HUES48 (cell line): Measurements from ENCODE around the gene C4orf50.

Source experiments
- H3K27ac ChIP-seq: one replicate; pipeline ENCODE4 v1.7.0; 2013; ENCODE audit warnings: low read depth, low read length, inconsistent platforms
- H3K27me3 ChIP-seq: 2 replicates; pipeline ENCODE4 v1.6.1; 2013; ENCODE audit warnings: mild to moderate bottlenecking, low read length; ENCODE audit not compliant: control insufficient read depth, insufficient read depth
- H3K36me3 ChIP-seq: 2 replicates; pipeline ENCODE4 v1.6.1; 2013; ENCODE audit warnings: low read length; ENCODE audit not compliant: control insufficient read depth, insufficient read depth
- H3K4me1 ChIP-seq: 2 replicates; pipeline ENCODE4 v1.6.1; 2013; ENCODE audit warnings: mild to moderate bottlenecking, low read length; ENCODE audit not compliant: control insufficient read depth, insufficient read depth
- H3K4me3 ChIP-seq: 2 replicates; pipeline ENCODE4 v1.5.1; 2013; ENCODE audit warnings: mild to moderate bottlenecking, low read depth, low read length
- H3K9ac ChIP-seq: 2 replicates; pipeline ENCODE4 v1.6.1; 2013; ENCODE audit warnings: mild to moderate bottlenecking, low read depth, low read length, moderate library complexity
- H3K9me3 ChIP-seq: 2 replicates; pipeline ENCODE4 v1.6.1; 2013; ENCODE audit warnings: low read length; ENCODE audit not compliant: control insufficient read depth, insufficient read depth

C4orf50 gene

DNA sequence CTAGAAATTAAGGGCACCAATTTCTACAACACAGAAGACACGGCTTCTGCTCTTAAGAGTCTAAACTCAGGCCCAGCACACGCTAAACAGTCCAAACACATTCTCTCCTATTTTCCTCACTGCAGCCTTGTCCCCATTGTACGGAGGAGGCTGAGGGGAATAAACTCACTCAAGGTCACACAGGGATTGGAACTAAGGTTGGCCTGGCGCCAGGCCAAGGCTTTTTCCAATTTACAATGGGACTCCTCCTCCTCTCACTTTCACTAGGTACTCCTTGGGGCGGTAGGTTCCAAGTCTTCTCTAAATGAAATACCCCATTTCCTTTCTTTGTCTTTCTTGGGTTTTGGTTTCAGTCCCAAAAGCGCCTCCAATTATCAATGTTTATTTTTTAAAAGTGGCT lies 76.6 kb downstream of the C4orf50 start:
- peaks cover 7% of the 10 kb centered on the region; the same call in 1 of the 2 replicates for H3K4me1 ChIP-seq
- no peak overlapping the region for H3K4me3 ChIP-seq
- no peak overlapping the region for H3K9ac ChIP-seq
- no peaks in the 10 kb centered on the region for H3K36me3 ChIP-seq
- no peak overlapping the region for H3K27ac ChIP-seq
- no peaks in the 10 kb centered on the region; the same call in 1 of the 2 replicates for H3K27me3 ChIP-seq
- H3K9me3 ChIP-seq = 0 out of 2 replicates have a peak, but pooled peaks cover 2% of the 10 kb centered on the region

DNA sequence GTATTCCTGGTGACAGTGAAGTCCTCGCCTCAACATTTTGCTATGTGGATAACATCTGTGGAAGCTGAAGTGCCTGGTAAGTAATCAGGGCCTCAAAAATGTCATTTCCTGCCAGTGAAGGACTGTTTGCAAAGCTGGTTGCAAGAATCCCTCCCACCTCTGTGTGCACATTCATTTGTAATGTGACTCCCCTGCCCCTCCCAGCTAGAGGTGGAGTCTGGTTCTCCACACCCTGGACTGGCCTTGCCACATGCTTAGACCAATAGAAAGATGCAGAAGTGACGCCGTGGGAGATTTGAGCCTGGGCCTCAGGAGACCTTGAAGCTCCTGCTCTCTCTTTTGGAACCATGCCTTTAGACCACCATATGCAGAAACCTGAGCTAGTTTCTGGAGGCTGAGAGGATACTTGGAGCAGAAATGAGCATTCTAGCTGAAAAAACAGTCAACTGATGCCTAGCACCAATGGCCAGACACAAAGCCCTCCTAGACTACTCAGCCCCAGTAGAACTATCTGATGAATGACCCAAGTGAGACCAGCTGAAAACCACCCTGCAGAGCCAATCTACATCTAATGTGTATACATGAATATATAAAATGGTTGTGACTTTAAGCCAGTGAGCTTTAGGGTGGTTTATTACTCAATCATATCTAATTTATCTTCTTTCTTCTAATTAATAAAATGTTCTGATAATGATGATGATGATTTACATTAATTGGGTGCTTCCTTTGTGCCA lies 77.6 kb downstream of the C4orf50 start:
- H3K4me3 ChIP-seq = no peak overlapping the region
- H3K27ac ChIP-seq = no peak overlapping the region
- H3K9me3 ChIP-seq = no peaks in the 10 kb centered on the region
- H3K27me3 ChIP-seq = no peaks in the 10 kb centered on the region; the same call in 1 of the 2 replicates
- H3K4me1 ChIP-seq = peaks cover 7% of the 10 kb centered on the region; the same call in 1 of the 2 replicates
- no peaks in the 10 kb centered on the region for H3K36me3 ChIP-seq
- no peak overlapping the region for H3K9ac ChIP-seq

GRCh38 chr4:5933996-5934831 lies 84.0 kb downstream of the C4orf50 start:
- H3K9me3 ChIP-seq = no peaks in the 10 kb centered on the region
- no peaks in the 10 kb centered on the region; the same call in 1 of the 2 replicates for H3K27me3 ChIP-seq
- no peaks in the 10 kb centered on the region for H3K36me3 ChIP-seq
- no peak overlapping the region for H3K27ac ChIP-seq
- H3K4me3 ChIP-seq = no peak overlapping the region
- peaks cover 7% of the 10 kb centered on the region for H3K4me1 ChIP-seq
- no peak overlapping the region for H3K9ac ChIP-seq

DNA sequence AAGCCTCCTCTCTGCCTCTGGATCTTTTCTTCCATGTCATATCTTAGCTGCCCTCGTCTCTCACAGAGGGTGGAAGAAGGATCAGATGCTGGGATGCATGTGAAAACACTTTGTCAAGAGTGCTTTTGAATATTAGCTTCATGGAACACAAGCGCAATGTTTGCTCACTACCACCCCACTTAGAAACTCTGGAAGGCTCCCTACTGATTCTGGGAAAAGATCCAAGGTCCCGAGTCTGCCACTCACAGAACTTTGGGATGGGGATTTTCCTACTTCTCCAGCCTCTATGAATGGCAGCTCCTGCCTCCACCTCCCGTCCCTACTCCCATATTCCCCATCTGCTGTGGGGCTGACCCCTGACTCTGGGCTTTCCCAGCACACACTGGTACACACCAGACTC lies 85.1 kb downstream of the C4orf50 start:
- no peaks in the 10 kb centered on the region; the same call in 1 of the 2 replicates for H3K27me3 ChIP-seq
- H3K9me3 ChIP-seq = no peaks in the 10 kb centered on the region
- H3K4me1 ChIP-seq = peaks cover 7% of the 10 kb centered on the region
- no peak overlapping the region for H3K27ac ChIP-seq
- H3K4me3 ChIP-seq = no peak overlapping the region
- H3K36me3 ChIP-seq = no peaks in the 10 kb centered on the region
- H3K9ac ChIP-seq = no peak overlapping the region

GRCh38 chr4:5932035-5932568 lies 86.1 kb downstream of the C4orf50 start:
- H3K27ac ChIP-seq = no peak overlapping the region
- no peak overlapping the region for H3K4me3 ChIP-seq

GRCh38 chr4:5931526-5931925 lies 86.7 kb downstream of the C4orf50 start:
- Histone ChIP-seq H3K4me3 (no peak overlapping the region), H3K27me3 (no peaks in the 10 kb centered on the region), H3K36me3 (no peaks in the 10 kb centered on the region), H3K9me3 (no peaks in the 10 kb centered on the region), H3K27ac (no peak overlapping the region), H3K9ac (no peak overlapping the region), H3K4me1 (peaks cover 7% of the 10 kb centered on the region)

More at GRCh38 chr4:5932035-5932568, 86.1 kb downstream of the C4orf50 start:
- peaks cover 7% of the 10 kb centered on the region for H3K4me1 ChIP-seq
- H3K9me3 ChIP-seq = no peaks in the 10 kb centered on the region
- no peaks in the 10 kb centered on the region for H3K36me3 ChIP-seq
- H3K9ac ChIP-seq = no peak overlapping the region
- H3K27me3 ChIP-seq = no peaks in the 10 kb centered on the region; the same call in 1 of the 2 replicates

- Histone ChIP-seq H3K27ac (no peak overlapping the region), H3K36me3 (no peaks in the 10 kb centered on the region), H3K9me3 (no peaks in the 10 kb centered on the region), H3K4me3 (no peak overlapping the region), H3K27me3 (no peaks in the 10 kb centered on the region), H3K4me1 (peaks cover 7% of the 10 kb centered on the region), H3K9ac (no peak overlapping the region)
These were observed 87.4 kb downstream of the C4orf50 start for GRCh38 chr4:5930876-5931275.

GRCh38 chr4:5930456-5930855 lies 87.8 kb downstream of the C4orf50 start:
- H3K36me3 ChIP-seq = no peaks in the 10 kb centered on the region
- H3K27ac ChIP-seq = no peak overlapping the region
- no peak overlapping the region for H3K9ac ChIP-seq
- H3K9me3 ChIP-seq = no peaks in the 10 kb centered on the region
- no peak overlapping the region for H3K4me3 ChIP-seq
- peaks cover 7% of the 10 kb centered on the region for H3K4me1 ChIP-seq
- no peaks in the 10 kb centered on the region for H3K27me3 ChIP-seq

GRCh38 chr4:5928844-5929420 lies 89.3 kb downstream of the C4orf50 start:
- H3K27me3 ChIP-seq = no peaks in the 10 kb centered on the region
- no peak overlapping the region for H3K9ac ChIP-seq
- no peak overlapping the region for H3K27ac ChIP-seq
- H3K4me3 ChIP-seq = no peak overlapping the region
- no peaks in the 10 kb centered on the region for H3K36me3 ChIP-seq
- peaks cover 7% of the 10 kb centered on the region for H3K4me1 ChIP-seq
- H3K9me3 ChIP-seq = no peaks in the 10 kb centered on the region

- H3K9me3 ChIP-seq = no peaks in the 10 kb centered on the region
- peaks cover 7% of the 10 kb centered on the region for H3K4me1 ChIP-seq
- no peaks in the 10 kb centered on the region for H3K36me3 ChIP-seq
- H3K27me3 ChIP-seq = no peaks in the 10 kb centered on the region
- H3K4me3 ChIP-seq = no peak overlapping the region
- no peak overlapping the region for H3K9ac ChIP-seq
- H3K27ac ChIP-seq = no peak overlapping the region
These were observed 90.0 kb downstream of the C4orf50 start for GRCh38 chr4:5928274-5928673.
